ENCODE measurements around the gene KLRF1. TPM values are rescaled to one million over a fixed set of nuclear protein-coding genes. Genes with fewer than 3 reads are reported as not detected.

Gene KLRF1
- total RNA-seq, 1 experiment from 2014 or later, result not detected

- H3K4me2 ChIP-seq (ENCODE audit: insufficient read depth, insufficient read length, low read length), result no peak within 1 kb of the TSS
- no peak within 1 kb of the TSS for H3K56ac ChIP-seq (ENCODE audit: insufficient read length, low read depth, low read length)
- H3K9ac ChIP-seq (ENCODE audit: extremely low read depth, insufficient read length, low read length), result no peak within 1 kb of the TSS
- no peak within 1 kb of the TSS for H3K4ac ChIP-seq (ENCODE audit: low read depth, low read length)
- H3K18ac ChIP-seq (ENCODE audit: insufficient read length, low read depth, low read length), result no peak within 1 kb of the TSS
- H3K4me3 Mint-ChIP-seq, result no peak within 1 kb of the TSS
- no peak within 1 kb of the TSS for H4K91ac ChIP-seq (ENCODE audit: insufficient read length, low read depth, low read length)
- H2BK5ac ChIP-seq (ENCODE audit: insufficient read length, low read length), result no peak within 1 kb of the TSS
- H2BK15ac ChIP-seq (ENCODE audit: low read depth, low read length), result no peak within 1 kb of the TSS
- peak within 1 kb of the TSS in 2 of 3 experiments; percentile 8 to 71; a peak in 3 of 7 replicates for H3K27ac Mint-ChIP-seq
- H3K79me2 ChIP-seq (ENCODE audit: insufficient read depth, low read length), result no peaks in the 10 kb centered on the region
- H2AFZ ChIP-seq (ENCODE audit: low read length), result no peak within 1 kb of the TSS
- DNase-seq, result no peak
- H3K27me3 ChIP-seq (ENCODE audit: insufficient read depth, low read length), result no peaks in the 10 kb centered on the region
- no peaks in the 10 kb centered on the region for H3K27me3 Mint-ChIP-seq (ENCODE audit: low read depth)
- no peaks in the 10 kb centered on the region for H3K23me2 ChIP-seq (ENCODE audit: insufficient read length, low read depth, low read length, poor library complexity, severe bottlenecking)
- no peak within 1 kb of the TSS for H3K27ac ChIP-seq (ENCODE audit: insufficient read length, low read depth, low read length)
- no peaks in the 10 kb centered on the region for H3K79me1 ChIP-seq (ENCODE audit: insufficient read depth, low read depth, low read length, poor library complexity, severe bottlenecking)
- no peak within 1 kb of the TSS for H2BK20ac ChIP-seq (ENCODE audit: low read depth, low read length, poor library complexity, severe bottlenecking)
- WGBS (ENCODE audit: extremely low coverage, insufficient read length, low lambda C conversion rate), result no CpG with 5 or more reads among the region's 11 CpGs
- no peak within 1 kb of the TSS for H4K5ac ChIP-seq (ENCODE audit: insufficient read length, low read depth, low read length)
- no peak within 1 kb of the TSS for H3T11ph ChIP-seq (ENCODE audit: low read length)
- H3K4me1 ChIP-seq (ENCODE audit: insufficient read depth, low read length), result no peaks in the 10 kb centered on the region; the same call in 1 of the 2 replicates
- no peak for TF ChIP-seq CTCF (conservative IDR thresholded peaks at IDR 0.05)
- H3K14ac ChIP-seq (ENCODE audit: insufficient read depth, low read length), result no peak within 1 kb of the TSS
- peaks cover 24 to 27% of the 10 kb centered on the region in 2 experiments for H3K4me1 Mint-ChIP-seq
- no peaks in the 10 kb centered on the region for H3K36me3 Mint-ChIP-seq (ENCODE audit: insufficient read depth in 1 of 3, low read depth in 3 of 3)
- no peak within 1 kb of the TSS for H4K8ac ChIP-seq (replicated peaks; ENCODE audit: insufficient read length, low read depth, low read length)
- H2BK12ac ChIP-seq (ENCODE audit: insufficient read length, low read depth, low read length), result no peak within 1 kb of the TSS
- no peak within 1 kb of the TSS for H3K23ac ChIP-seq (ENCODE audit: insufficient read length, low read depth, low read length)
- H2BK120ac ChIP-seq (ENCODE audit: low read depth, low read length, poor library complexity, severe bottlenecking), result no peak within 1 kb of the TSS
- H4K20me1 ChIP-seq (ENCODE audit: control insufficient read depth, insufficient read depth, insufficient read length), result peaks cover 2% of the 10 kb centered on the region
- H3K9me3 Mint-ChIP-seq, result no peaks in the 10 kb centered on the region
- no peak within 1 kb of the TSS for H2AK5ac ChIP-seq (ENCODE audit: insufficient read length, low read length)
- H3K9me3 ChIP-seq (ENCODE audit: control insufficient read depth, low read depth, low read length), result no peaks in the 10 kb centered on the region
These were observed 42.3 kb downstream of the KLRF1 start, which contains the start of gene CLEC2B for GRCh38 chr12:9869307-9870161. CLEC2B (minus strand) TSS chr12:9869354.
